ENCODE results near the gene PAK1. TPM values are rescaled to one million over a fixed set of nuclear protein-coding genes. Genes with fewer than 3 reads are reported as not detected.
A peak's percentile ranks its signal among the peaks of the same experiment; 100 is the strongest.

PAK1 gene
- total and polyA plus RNA-seq, 2 of the 4 experiments (the other 2 are of a cell fraction), result 34.3 to 60.6 TPM

- TF ChIP-seq ELK1 (IDR thresholded peaks at IDR 0.05; ENCODE audit: borderline replicate concordance, low read depth, low read length) (no peak), SMC3 (IDR thresholded peaks at IDR 0.05; ENCODE audit: low read depth, low read length) (no peak), MAZ (IDR thresholded peaks at IDR 0.05; ENCODE audit: borderline replicate concordance, low read depth, low read length) (no peak), CHD1 (IDR thresholded peaks at IDR 0.05; ENCODE audit: low read depth, low read length) (no peak), POLR2A (IDR thresholded peaks at IDR 0.05; ENCODE audit: low read depth, low read length) (no peak), MXI1 (IDR thresholded peaks at IDR 0.05; ENCODE audit: borderline replicate concordance, low read depth, low read length) (no peak), RAD21 (IDR thresholded peaks at IDR 0.05; ENCODE audit: low read length) (no peak), NFE2L2 (IDR thresholded peaks at IDR 0.05; ENCODE audit: low read depth, low read length) (no peak), RFX5 (IDR thresholded peaks at IDR 0.05; ENCODE audit: low read depth, low read length) (no peak), USF2 (IDR thresholded peaks at IDR 0.05; ENCODE audit: low read depth, low read length) (no peak), MAFK (IDR thresholded peaks at IDR 0.05; ENCODE audit: low read depth, low read length) (no peak), CTCF (conservative IDR thresholded peaks at IDR 0.05; ENCODE audit: low read depth, low read length) (no peak), FOS (IDR thresholded peaks at IDR 0.05; ENCODE audit: low read depth, low read length) (no peak), RCOR1 (IDR thresholded peaks at IDR 0.05; ENCODE audit: insufficient replicate concordance, low read length) (no peak), BHLHE40 (IDR thresholded peaks at IDR 0.05; ENCODE audit: low read depth, low read length) (no peak), CEBPB (IDR thresholded peaks at IDR 0.05; ENCODE audit: low read depth, low read length) (no peak)
- H3K9ac ChIP-seq (ENCODE audit: low read depth, low read length), result no peak overlapping the region
- H2AK5ac ChIP-seq (ENCODE audit: low read depth, low read length), result no peak overlapping the region
- peak; percentile 10 for DNase-seq
- dilution Hi-C loops (cut with HindIII; ENCODE audit: low sequenced_read_pairs, unreplicated experiment), result no loop called here
- no peak overlapping the region for H3K4ac ChIP-seq (ENCODE audit: low read depth, low read length)
- no peaks in the 10 kb centered on the region for H3K9me3 ChIP-seq (ENCODE audit: control insufficient read depth, insufficient read depth, low read length)
- no peak overlapping the region for H3K18ac ChIP-seq (ENCODE audit: low read depth, low read length)
- CTCF ChIA-PET, result no interaction called here
- no peak overlapping the region for H2BK5ac ChIP-seq (ENCODE audit: low read depth, low read length, poor library complexity, severe bottlenecking)
- no peak overlapping the region for H3K14ac ChIP-seq (replicated peaks; ENCODE audit: low read depth, low read length)
- no peak overlapping the region for H2BK15ac ChIP-seq (ENCODE audit: low read depth, low read length)
- no peak overlapping the region for H3K56ac ChIP-seq (ENCODE audit: extremely low read depth, insufficient read depth, low read length)
- intact Hi-C loops (cut with micrococcal nuclease), result no loop called here
- H4K8ac ChIP-seq (ENCODE audit: low read depth in 2 of 2, low read length in 2 of 2), result no peak overlapping the region
- no peak overlapping the region for H3K23ac ChIP-seq (ENCODE audit: low read depth, low read length)
- no peak overlapping the region for H2AFZ ChIP-seq (replicated peaks; ENCODE audit: low read length, poor library complexity)
- H3K4me1 ChIP-seq (ENCODE audit: control insufficient read depth, insufficient read depth, low read length), result peaks cover 7% of the 10 kb centered on the region
- H3K79me1 ChIP-seq (ENCODE audit: low read depth in 1 of 2, low read length in 2 of 2), result peaks cover 0 to 9% of the 10 kb centered on the region in 2 experiments; a peak in 1 of 4 replicates
- no peak overlapping the region for H3K4me3 ChIP-seq (ENCODE audit: insufficient read depth, low read depth, low read length)
- in situ Hi-C loops (cut with MboI; ENCODE audit: low sequenced_read_pairs), result no loop called here
- no peak overlapping the region for H3K4me2 ChIP-seq (ENCODE audit: low read depth, low read length)
- POLR2A ChIA-PET (ENCODE audit: unreplicated experiment), result no interaction called here
- H4K91ac ChIP-seq (ENCODE audit: insufficient read depth, low read depth, low read length), result no peak overlapping the region
- no peak overlapping the region for H3K27ac ChIP-seq (ENCODE audit: insufficient read depth, low read length)
- H2BK120ac ChIP-seq (ENCODE audit: low read depth, low read length), result no peak overlapping the region
- H3K36me3 ChIP-seq (ENCODE audit: control insufficient read depth, insufficient read depth, low read length), result peaks cover 1% of the 10 kb centered on the region; the same call in 1 of the 2 replicates
- H4K5ac ChIP-seq (ENCODE audit: low read depth, low read length), result no peak overlapping the region
- peaks cover 6% of the 10 kb centered on the region for H3K9me1 ChIP-seq (ENCODE audit: insufficient read depth, low read length)
- no CpG with 5 or more reads among the region's 2 CpGs for WGBS, 2 experiments (ENCODE audit: extremely low coverage in 2 of 2, insufficient read length in 1 of 2)
- H2BK20ac ChIP-seq (ENCODE audit: low read depth, low read length), result no peak overlapping the region
- H4K20me1 ChIP-seq (ENCODE audit: insufficient read depth, low read length), result no peaks in the 10 kb centered on the region
- BruUV-seq (replicated peaks), result no TSS peak
- H3K27me3 ChIP-seq (ENCODE audit: control insufficient read depth, insufficient read depth, low read length), result no peaks in the 10 kb centered on the region
- no peak for ATAC-seq (ENCODE audit: low read depth)
- H2AK9ac ChIP-seq (replicated peaks; ENCODE audit: low read depth, low read length, poor library complexity), result no peak overlapping the region
Measured at GRCh38 chr11:77377734-77378133, 96.2 kb downstream of the PAK1 start.

Data from IMR-90 (cell line).